ENCODE results near the gene CACNA1C.
"Not testable (repeated sequence)": the region's sequence is repeated elsewhere in the genome, so short reads cannot be mapped to it uniquely, and the experiment has no call there.

CACNA1C gene

GRCh38 chr12:2076196-2076570 lies 23.4 kb downstream of the CACNA1C start:
- no peak for DNase-seq (ENCODE audit: low read depth)

GRCh38 chr12:2076728-2077127 lies 23.9 kb downstream of the CACNA1C start:
- DNase-seq (ENCODE audit: low read depth) = no peak

- no peak for DNase-seq (ENCODE audit: low read depth)
Measured at GRCh38 chr12:2080604-2081003, 27.8 kb downstream of the CACNA1C start.

GRCh38 chr12:2082321-2082720 lies 29.5 kb downstream of the CACNA1C start:
- no peak for DNase-seq (ENCODE audit: low read depth)

- DNase-seq (ENCODE audit: low read depth) = no peak
Measured at GRCh38 chr12:2083008-2083407, 30.2 kb downstream of the CACNA1C start.

- DNase-seq (ENCODE audit: low read depth) = no peak
Measured at GRCh38 chr12:2083561-2083960, 30.8 kb downstream of the CACNA1C start.

- DNase-seq (ENCODE audit: low read depth) = no peak
Measured at GRCh38 chr12:2084553-2085296, 31.9 kb downstream of the CACNA1C start.

- DNase-seq (ENCODE audit: low read depth) = no peak
Measured at GRCh38 chr12:2092354-2092753, 39.6 kb downstream of the CACNA1C start.

GRCh38 chr12:2092890-2093289 lies 40.1 kb downstream of the CACNA1C start:
- DNase-seq (ENCODE audit: low read depth) = no peak

- DNase-seq (ENCODE audit: low read depth) = no peak
Measured at GRCh38 chr12:2094597-2094996, 41.8 kb downstream of the CACNA1C start.

- DNase-seq (ENCODE audit: low read depth) = no peak
Measured at GRCh38 chr12:2095878-2096277, 43.1 kb downstream of the CACNA1C start.

- DNase-seq (ENCODE audit: low read depth) = no peak
Measured at GRCh38 chr12:2097617-2098016, 44.8 kb downstream of the CACNA1C start.

GRCh38 chr12:2098852-2099251 lies 46.1 kb downstream of the CACNA1C start:
- DNase-seq (ENCODE audit: low read depth) = no peak

GRCh38 chr12:2099595-2099994 lies 46.8 kb downstream of the CACNA1C start:
- no peak for DNase-seq (ENCODE audit: low read depth)

GRCh38 chr12:2101359-2101758 lies 48.6 kb downstream of the CACNA1C start:
- DNase-seq (ENCODE audit: low read depth) = no peak

GRCh38 chr12:2101771-2102170 lies 49.0 kb downstream of the CACNA1C start:
- no peak for DNase-seq (ENCODE audit: low read depth)

GRCh38 chr12:2102736-2103135 lies 49.9 kb downstream of the CACNA1C start:
- not testable (repeated sequence) for DNase-seq (ENCODE audit: low read depth)

GRCh38 chr12:2105387-2105786 lies 52.6 kb downstream of the CACNA1C start:
- DNase-seq (ENCODE audit: low read depth) = not testable (repeated sequence)

GRCh38 chr12:2108166-2108565 lies 55.4 kb downstream of the CACNA1C start:
- DNase-seq (ENCODE audit: low read depth) = no peak

GRCh38 chr12:2108975-2109671 lies 56.3 kb downstream of the CACNA1C start:
- DNase-seq (ENCODE audit: low read depth) = no peak

GRCh38 chr12:2110127-2110526 lies 57.3 kb downstream of the CACNA1C start:
- DNase-seq (ENCODE audit: low read depth) = no peak

GRCh38 chr12:2110849-2111566 lies 58.2 kb downstream of the CACNA1C start:
- no peak for DNase-seq (ENCODE audit: low read depth)

GRCh38 chr12:2111826-2112225 lies 59.0 kb downstream of the CACNA1C start:
- DNase-seq (ENCODE audit: low read depth) = no peak

Data from non-pigmented ciliary epithelial cell (primary cell).